Measurements from ENCODE around the gene SP3. TPM values are rescaled to one million over a fixed set of nuclear protein-coding genes. Genes with fewer than 3 reads are reported as not detected.

The SP3 gene
- total and polyA plus RNA-seq, 9 of the 15 experiments (the other 6 are each of a cell fraction or from before 2014, with no cell fraction given): 12.0 to 106 (median 74.9) TPM

- TF ChIP-seq REST (IDR thresholded peaks at IDR 0.05; ENCODE audit: borderline replicate concordance): 0 out of 2 replicates have a peak, but pooled peaks have one; percentile 17
- TF ChIP-seq REST (CRISPR knock-in tag; IDR thresholded peaks at IDR 0.05; ENCODE audit: low read depth): peak; percentile 86
- TF ChIP-seq NFRKB (IDR thresholded peaks at IDR 0.05; ENCODE audit: low read depth): peak; percentile 90; the same call in 1 of the 2 replicates
- no peak for TF ChIP-seq ATF3 (IDR thresholded peaks at IDR 0.05)
- TF ChIP-seq ATF3 (CRISPR knock-in tag; conservative IDR thresholded peaks at IDR 0.05): no peak
- no peak for TF ChIP-seq BRF1 (IDR thresholded peaks at IDR 0.05; ENCODE audit: borderline replicate concordance, extremely low read depth, insufficient read length)
- 0 out of 2 replicates have a peak, but pooled peaks have one; percentile 44 for TF ChIP-seq NBN (IDR thresholded peaks at IDR 0.05; ENCODE audit: low read depth)
- no peak for TF ChIP-seq NR3C1 (CRISPR knock-in tag; IDR thresholded peaks at IDR 0.05)
- TF ChIP-seq CBFB (CRISPR knock-in tag; IDR thresholded peaks at IDR 0.05): 0 out of 2 replicates have a peak, but pooled peaks have one; percentile 20
- TF ChIP-seq SOX6 (IDR thresholded peaks at IDR 0.05): no peak; the same call in 1 of the 2 replicates
Measured at GRCh38 chr2:173965372-173966025, at the start of gene SP3 (continued).

Measured in K562 (cell line).